NCI-H2196 (cell line): Measurements from ENCODE around the gene RNPC3.
"Not testable (repeated sequence)": the region's sequence is repeated elsewhere in the genome, so short reads cannot be mapped to it uniquely, and the experiment has no call there.

Experiments
- DNase-seq: peaks from one replicate; lab custom pipeline; 2025; ENCODE audit not compliant: unreplicated experiment; lab: John Stamatoyannopoulos, UW

The RNPC3 gene

GRCh38 chr1:103560427-103560826 lies 34.9 kb downstream of the RNPC3 start:
- DNase-seq = no peak

- DNase-seq = not testable (repeated sequence)
Measured at GRCh38 chr1:103561124-103561523, 35.6 kb downstream of the RNPC3 start.

GRCh38 chr1:103561643-103562395 lies 36.3 kb downstream of the RNPC3 start:
- no peak for DNase-seq

- DNase-seq = no peak
Measured at GRCh38 chr1:103563056-103563455, 37.6 kb downstream of the RNPC3 start.

GRCh38 chr1:103569493-103569892 lies 44.0 kb downstream of the RNPC3 start:
- DNase-seq = no peak

- not testable (repeated sequence) for DNase-seq
Measured at GRCh38 chr1:103571289-103571688, 45.8 kb downstream of the RNPC3 start, which contains the start of gene AMY2B. TSS of gene AMY2B (plus strand) at chr1:103571589. CDS start at chr1:103571603, 14 bp downstream.

GRCh38 chr1:103576065-103576464 lies 50.6 kb downstream of the RNPC3 start:
- DNase-seq = no peak

- DNase-seq = not testable (repeated sequence)
Measured at GRCh38 chr1:103576784-103577183, 51.3 kb downstream of the RNPC3 start.

- DNase-seq = no peak
Measured at GRCh38 chr1:103582464-103582863, 57.0 kb downstream of the RNPC3 start.

- no peak for DNase-seq
Measured at GRCh38 chr1:103583887-103584286, 58.4 kb downstream of the RNPC3 start.

GRCh38 chr1:103584537-103584936 lies 59.0 kb downstream of the RNPC3 start:
- DNase-seq = no peak

GRCh38 chr1:103602740-103603139 lies 77.2 kb downstream of the RNPC3 start:
- not testable (repeated sequence) for DNase-seq
